ENCODE results near the gene HAUS8.

DNA sequence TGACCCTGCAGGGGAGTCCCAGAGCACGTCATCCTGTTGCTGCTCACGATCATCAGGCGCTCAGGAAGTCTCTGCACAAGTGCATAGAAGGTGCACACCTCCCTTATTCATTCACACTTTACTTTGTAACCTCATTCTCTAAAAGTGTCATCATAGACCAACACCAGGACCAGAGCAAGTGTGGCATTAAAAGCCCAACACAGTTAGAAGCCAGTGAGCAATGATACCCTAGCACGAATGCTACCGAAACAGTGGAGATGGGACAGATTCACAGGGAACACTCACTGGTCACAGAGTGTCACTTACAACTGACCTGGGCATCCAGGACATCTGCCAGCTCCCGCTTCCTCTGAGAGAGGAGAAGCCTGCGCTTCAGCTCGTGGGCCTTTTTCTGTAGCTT lies 17.0 kb downstream of the HAUS8 start:
- TF ChIP-seq POLR2A (IDR thresholded peaks at IDR 0.05; ENCODE audit: control extremely low read depth in 1 of 2, low read depth in 2 of 2, low read length in 2 of 2): no peak
- no peak for TF ChIP-seq POLR2AphosphoS5 (IDR thresholded peaks at IDR 0.05; ENCODE audit: low read depth, low read length)
- no peak for TF ChIP-seq TEAD4 (IDR thresholded peaks at IDR 0.05; ENCODE audit: low read depth, low read length)
- TF ChIP-seq CTCF (IDR thresholded peaks at IDR 0.05; ENCODE audit: control extremely low read depth in 1 of 3, insufficient read depth in 1 of 3, low read depth in 1 of 3, low read length in 3 of 3): no peak

Measured in H1 (cell line).